Liver (tissue), 3 donors: Measurements from ENCODE around the gene PGM3.

ENCODE experiments used
- EGR1 ChIP-seq, 2 donors: IDR thresholded peaks; 2 replicates each; pipeline ENCODE4 v1.6.1; 2016 to 2018; ENCODE audit warnings: antibody characterized with exemption in 2 of 2, low read depth in 2 of 2
- GABPA ChIP-seq, 2 donors: IDR thresholded peaks in 1 of 2; conservative IDR thresholded peaks in 1 of 2; 2 replicates each; pipeline ENCODE4 v1.6.1; 2016; ENCODE audit warnings: antibody characterized with exemption in 2 of 2, mild to moderate bottlenecking in 1 of 2, moderate library complexity in 1 of 2
- RAD21 ChIP-seq, 2 donors: IDR thresholded peaks; 2 replicates each; pipeline ENCODE4 v1.6.1; 2016; ENCODE audit warnings: antibody characterized with exemption in 2 of 2, mild to moderate bottlenecking in 2 of 2
- TF ChIP-seq, protein P1 (sequence below): fragments of 150-350 bp; IDR thresholded peaks from 2 replicates; pipeline ENCODE4 v1.5.1; 2017; ENCODE audit warnings: improper control_type of control experiment, low read depth, low read length; ENCODE audit not compliant: missing input control
- donor health status: healthy.
- donor health status: healthy.

DNA sequence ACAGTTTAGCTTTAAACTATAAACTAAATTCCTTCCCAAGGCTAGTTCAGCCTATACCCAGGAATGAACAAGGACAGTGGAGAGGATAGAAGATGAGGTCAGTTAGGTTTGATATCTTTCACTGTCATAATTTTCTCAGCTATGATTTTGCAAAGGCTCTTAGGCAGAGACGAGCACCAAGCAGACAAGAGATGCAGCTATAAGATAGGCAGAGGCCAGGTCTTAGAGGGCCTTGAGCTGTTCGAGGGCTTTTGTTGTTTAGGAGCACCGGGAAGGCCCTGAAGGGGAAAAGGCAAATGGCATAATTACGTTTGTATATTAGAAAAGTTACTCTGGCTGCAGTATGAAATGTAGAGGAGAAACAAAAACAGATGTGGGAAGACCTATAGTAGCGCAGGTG, 65.8 kb downstream of the PGM3 start:
- TF ChIP-seq, protein P1, sequence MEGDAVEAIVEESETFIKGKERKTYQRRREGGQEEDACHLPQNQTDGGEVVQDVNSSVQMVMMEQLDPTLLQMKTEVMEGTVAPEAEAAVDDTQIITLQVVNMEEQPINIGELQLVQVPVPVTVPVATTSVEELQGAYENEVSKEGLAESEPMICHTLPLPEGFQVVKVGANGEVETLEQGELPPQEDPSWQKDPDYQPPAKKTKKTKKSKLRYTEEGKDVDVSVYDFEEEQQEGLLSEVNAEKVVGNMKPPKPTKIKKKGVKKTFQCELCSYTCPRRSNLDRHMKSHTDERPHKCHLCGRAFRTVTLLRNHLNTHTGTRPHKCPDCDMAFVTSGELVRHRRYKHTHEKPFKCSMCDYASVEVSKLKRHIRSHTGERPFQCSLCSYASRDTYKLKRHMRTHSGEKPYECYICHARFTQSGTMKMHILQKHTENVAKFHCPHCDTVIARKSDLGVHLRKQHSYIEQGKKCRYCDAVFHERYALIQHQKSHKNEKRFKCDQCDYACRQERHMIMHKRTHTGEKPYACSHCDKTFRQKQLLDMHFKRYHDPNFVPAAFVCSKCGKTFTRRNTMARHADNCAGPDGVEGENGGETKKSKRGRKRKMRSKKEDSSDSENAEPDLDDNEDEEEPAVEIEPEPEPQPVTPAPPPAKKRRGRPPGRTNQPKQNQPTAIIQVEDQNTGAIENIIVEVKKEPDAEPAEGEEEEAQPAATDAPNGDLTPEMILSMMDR = no peak
- TF ChIP-seq RAD21 (IDR thresholded peaks at IDR 0.05) (no peak), EGR1 (IDR thresholded peaks at IDR 0.05; ENCODE audit: low read depth in 2 of 2) (no peak), GABPA (IDR thresholded peaks at IDR 0.05 in 1 of 2, conservative IDR thresholded peaks at IDR 0.05 in 1 of 2) (no peak)
